ENCODE measurements around the gene DEXI.

DEXI gene

DNA sequence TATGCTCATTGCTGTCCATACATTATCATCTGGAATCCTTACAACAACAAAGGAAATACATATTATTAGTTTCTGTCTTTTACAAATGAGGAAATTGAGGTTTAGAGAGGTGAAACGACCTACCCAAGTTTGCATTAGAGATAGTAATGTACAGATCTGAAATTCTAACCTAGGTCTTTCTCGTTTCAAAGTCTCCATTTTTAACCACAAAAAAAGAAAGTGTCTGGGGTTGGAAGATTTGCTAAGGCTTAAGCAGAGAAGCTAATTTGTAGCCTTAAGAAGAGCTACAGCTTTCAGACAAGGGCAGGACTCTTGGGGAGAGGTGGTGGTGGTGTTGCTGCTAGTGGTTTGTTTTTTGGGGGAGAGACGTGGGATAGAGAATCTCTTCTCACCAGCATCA lies 46.1 kb downstream of the DEXI start:
- no peaks in the 10 kb centered on the region for H3K27me3 Mint-ChIP-seq (ENCODE audit: low read depth)
- no peak for DNase-seq (ENCODE audit: low spot score)
- no peak overlapping the region for H3K4me3 Mint-ChIP-seq
- H3K36me3 Mint-ChIP-seq (ENCODE audit: low read depth): peaks cover 36% of the 10 kb centered on the region
- no peak overlapping the region for H3K27ac Mint-ChIP-seq
- H3K9me3 Mint-ChIP-seq: no peaks in the 10 kb centered on the region
- H3K4me1 Mint-ChIP-seq (ENCODE audit: low read depth): peaks cover 4% of the 10 kb centered on the region

DNA sequence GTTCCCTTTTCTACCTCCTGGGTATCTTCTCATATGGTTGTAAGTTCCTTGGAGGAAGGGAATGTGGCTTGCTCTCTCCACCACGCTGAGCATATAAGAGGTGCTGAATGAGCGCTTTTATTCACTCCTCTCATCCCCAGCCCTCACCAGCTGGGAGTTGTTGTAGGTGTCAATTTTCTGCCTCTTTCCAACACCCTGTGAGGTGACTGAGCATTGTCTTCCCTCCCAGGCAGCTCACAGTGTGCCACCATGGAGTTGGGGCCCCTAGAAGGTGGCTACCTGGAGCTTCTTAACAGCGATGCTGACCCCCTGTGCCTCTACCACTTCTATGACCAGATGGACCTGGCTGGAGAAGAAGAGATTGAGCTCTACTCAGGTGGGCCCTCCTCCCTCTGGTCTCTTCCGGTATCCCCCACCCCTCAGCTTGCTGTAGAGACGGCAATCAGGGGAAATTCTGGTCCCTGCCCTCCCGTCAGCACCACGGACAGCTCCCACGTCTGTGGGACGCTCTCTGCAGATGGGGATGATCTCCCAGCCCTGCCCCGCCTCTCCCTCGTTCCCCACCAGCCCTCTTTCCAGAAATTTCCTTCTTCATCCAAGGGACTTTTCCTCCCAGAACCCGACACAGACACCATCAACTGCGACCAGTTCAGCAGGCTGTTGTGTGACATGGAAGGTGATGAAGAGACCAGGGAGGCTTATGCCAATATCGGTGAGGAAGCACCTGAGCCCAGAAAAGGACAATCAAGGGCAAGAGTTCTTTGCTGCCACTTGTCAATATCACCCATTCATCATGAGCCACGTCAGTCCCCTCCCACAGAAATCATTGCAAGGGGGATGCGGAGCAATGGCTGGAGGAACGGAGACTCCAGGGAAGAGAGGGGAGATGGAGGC lies 47.0 kb downstream of the DEXI start:
- Mint-ChIP-seq H3K4me1 (ENCODE audit: low read depth) (peaks cover 4% of the 10 kb centered on the region), H3K27ac (no peak overlapping the region), H3K36me3 (ENCODE audit: low read depth) (peaks cover 30% of the 10 kb centered on the region), H3K27me3 (ENCODE audit: low read depth) (no peaks in the 10 kb centered on the region), H3K9me3 (no peaks in the 10 kb centered on the region), H3K4me3 (no peak overlapping the region)
- DNase-seq (ENCODE audit: low spot score): no peak

DNA sequence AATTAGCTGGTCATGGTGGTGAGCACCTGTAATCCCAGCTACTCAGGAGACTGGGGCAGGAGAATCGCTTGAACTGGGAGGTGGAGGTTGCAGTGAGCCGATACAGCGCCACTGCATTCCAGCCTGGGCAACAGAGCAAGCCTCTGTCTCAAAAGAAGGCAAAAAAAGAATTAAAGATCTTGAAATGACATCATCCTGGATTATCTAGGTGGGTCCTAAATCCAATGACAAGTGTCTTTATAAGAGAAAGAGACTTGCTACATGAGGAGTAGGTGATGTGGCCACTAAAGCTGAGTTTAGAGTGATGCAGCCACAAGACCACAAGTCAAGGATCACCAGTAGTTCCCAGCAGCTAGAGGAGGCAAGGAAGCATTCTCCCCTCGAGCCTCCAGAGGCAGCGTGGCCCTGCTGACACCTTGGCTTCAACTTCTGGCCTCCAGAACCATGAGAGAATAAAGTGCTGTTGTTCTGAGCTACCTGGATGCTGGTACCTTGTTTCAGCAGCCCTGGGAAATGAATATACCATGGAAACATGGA lies 49.4 kb downstream of the DEXI start:
- no peaks in the 10 kb centered on the region for H3K27me3 Mint-ChIP-seq (ENCODE audit: low read depth)
- H3K9me3 Mint-ChIP-seq: no peaks in the 10 kb centered on the region
- peaks cover 4% of the 10 kb centered on the region for H3K4me1 Mint-ChIP-seq (ENCODE audit: low read depth)
- DNase-seq (ENCODE audit: low spot score): no peak
- H3K27ac Mint-ChIP-seq: no peak overlapping the region
- peaks cover 20% of the 10 kb centered on the region for H3K36me3 Mint-ChIP-seq (ENCODE audit: low read depth)
- H3K4me3 Mint-ChIP-seq: no peak overlapping the region

DNA sequence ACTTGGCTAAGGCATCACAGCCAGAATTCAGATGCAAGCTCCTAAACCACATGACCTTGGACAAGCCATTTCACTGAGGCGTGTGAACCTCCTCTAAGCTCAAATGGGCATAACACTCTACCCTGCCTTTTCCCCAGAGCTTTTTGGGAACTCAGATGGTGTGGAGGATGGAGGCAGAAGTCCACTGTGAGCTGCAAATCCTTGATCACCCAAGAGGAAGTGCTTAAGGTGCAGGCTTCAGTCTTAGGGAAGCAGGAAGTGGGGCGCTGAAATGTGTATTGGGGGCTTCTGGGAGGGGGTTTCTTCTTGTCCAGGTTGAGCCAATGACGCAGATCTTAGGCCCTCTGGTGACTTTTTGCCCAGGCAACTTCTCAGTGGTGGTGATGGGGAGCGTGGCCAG lies 52.4 kb downstream of the DEXI start:
- no peak for DNase-seq (ENCODE audit: low spot score)
- no peaks in the 10 kb centered on the region for H3K9me3 Mint-ChIP-seq
- H3K4me3 Mint-ChIP-seq: no peak overlapping the region
- H3K27me3 Mint-ChIP-seq (ENCODE audit: low read depth): peaks cover 2% of the 10 kb centered on the region
- no peak overlapping the region for H3K27ac Mint-ChIP-seq
- H3K36me3 Mint-ChIP-seq (ENCODE audit: low read depth): peaks cover 9% of the 10 kb centered on the region
- H3K4me1 Mint-ChIP-seq (ENCODE audit: low read depth): peaks cover 13% of the 10 kb centered on the region

DNA sequence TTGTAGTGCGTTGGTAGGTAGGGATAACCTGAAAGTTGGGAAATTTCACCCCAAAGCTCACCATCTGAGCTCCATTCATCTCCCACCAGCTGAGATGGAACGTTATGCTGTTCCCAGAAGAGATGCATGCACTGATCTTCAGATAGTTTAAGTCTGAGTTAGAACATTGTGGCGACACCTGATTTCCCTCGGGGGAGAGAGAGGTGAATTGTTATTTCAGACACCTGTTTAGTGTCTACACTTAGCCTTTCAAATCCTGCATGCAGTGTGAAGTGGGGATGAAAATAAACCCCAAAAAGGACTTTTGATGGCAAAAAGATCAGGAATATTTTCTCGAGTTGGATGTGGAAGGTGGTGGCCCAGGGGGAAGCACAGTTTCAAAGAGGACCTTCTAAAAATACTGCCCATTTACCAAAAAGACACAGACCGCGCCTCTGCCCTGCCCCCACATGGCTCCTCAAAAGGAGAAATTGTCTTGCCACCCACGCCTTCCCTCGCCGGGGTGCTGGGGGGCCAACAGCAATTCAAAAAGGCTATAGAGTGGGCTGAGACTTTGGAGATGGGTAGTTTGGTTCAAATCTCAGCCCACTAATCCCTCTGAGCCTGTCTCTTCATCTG lies 53.8 kb downstream of the DEXI start:
- peaks cover 19% of the 10 kb centered on the region for H3K36me3 Mint-ChIP-seq (ENCODE audit: low read depth)
- no peak overlapping the region for H3K4me3 Mint-ChIP-seq
- H3K27ac Mint-ChIP-seq: no peak overlapping the region
- H3K27me3 Mint-ChIP-seq (ENCODE audit: low read depth): peaks cover 6% of the 10 kb centered on the region
- no peak for DNase-seq (ENCODE audit: low spot score)
- peaks cover 16% of the 10 kb centered on the region for H3K4me1 Mint-ChIP-seq (ENCODE audit: low read depth)
- no peaks in the 10 kb centered on the region for H3K9me3 Mint-ChIP-seq

DNA sequence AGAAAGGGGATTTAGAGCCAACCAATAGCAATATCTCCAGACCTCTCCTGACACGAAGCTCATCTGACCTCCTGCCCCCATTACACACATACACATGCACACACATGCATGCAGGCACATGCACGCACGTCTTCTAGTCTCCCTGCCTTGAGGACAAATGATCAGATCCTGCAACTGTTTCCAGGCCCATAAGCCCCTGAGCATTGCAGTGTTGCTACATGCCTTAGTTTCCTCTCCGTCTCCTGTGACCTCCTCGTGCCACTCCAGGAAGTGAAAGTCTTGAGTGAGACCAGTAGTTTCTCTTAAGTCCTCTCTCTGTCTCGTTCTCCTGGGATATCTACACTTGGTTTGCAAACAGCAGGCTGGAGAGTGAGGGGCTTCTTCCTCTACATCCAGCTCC lies 57.0 kb downstream of the DEXI start:
- Mint-ChIP-seq H3K27me3 (ENCODE audit: low read depth) (peaks cover 7% of the 10 kb centered on the region), H3K36me3 (ENCODE audit: low read depth) (peaks cover 28% of the 10 kb centered on the region), H3K27ac (no peak overlapping the region), H3K4me3 (no peak overlapping the region), H3K4me1 (ENCODE audit: low read depth) (peaks cover 31% of the 10 kb centered on the region), H3K9me3 (no peaks in the 10 kb centered on the region)
- DNase-seq (ENCODE audit: low spot score): no peak

DNA sequence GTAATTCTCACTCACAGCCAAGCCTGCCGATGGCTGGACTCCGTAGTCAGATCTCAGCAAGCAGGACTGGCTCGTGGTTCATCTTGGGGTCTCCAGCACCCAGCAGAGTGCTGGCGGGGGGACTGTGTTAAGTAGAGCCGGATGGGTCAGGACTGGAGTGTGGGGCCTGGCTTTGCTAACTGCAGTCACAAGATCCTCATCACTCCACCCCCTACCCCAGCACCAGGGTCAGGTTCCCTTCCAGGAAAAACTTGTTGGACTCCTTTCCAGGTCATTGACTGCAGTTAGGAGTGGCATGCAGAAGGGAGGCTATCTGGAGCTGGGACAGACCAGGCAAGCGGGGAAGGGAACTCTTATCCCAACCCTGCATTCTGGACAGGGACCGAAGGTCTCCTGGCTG lies 59.3 kb downstream of the DEXI start:
- peaks cover 44% of the 10 kb centered on the region for H3K4me1 Mint-ChIP-seq (ENCODE audit: low read depth)
- DNase-seq (ENCODE audit: low spot score): no peak
- no peak overlapping the region for H3K27ac Mint-ChIP-seq
- H3K27me3 Mint-ChIP-seq (ENCODE audit: low read depth): peaks cover 14% of the 10 kb centered on the region
- no peaks in the 10 kb centered on the region for H3K9me3 Mint-ChIP-seq
- no peak overlapping the region for H3K4me3 Mint-ChIP-seq
- H3K36me3 Mint-ChIP-seq (ENCODE audit: low read depth): peaks cover 30% of the 10 kb centered on the region

DNA sequence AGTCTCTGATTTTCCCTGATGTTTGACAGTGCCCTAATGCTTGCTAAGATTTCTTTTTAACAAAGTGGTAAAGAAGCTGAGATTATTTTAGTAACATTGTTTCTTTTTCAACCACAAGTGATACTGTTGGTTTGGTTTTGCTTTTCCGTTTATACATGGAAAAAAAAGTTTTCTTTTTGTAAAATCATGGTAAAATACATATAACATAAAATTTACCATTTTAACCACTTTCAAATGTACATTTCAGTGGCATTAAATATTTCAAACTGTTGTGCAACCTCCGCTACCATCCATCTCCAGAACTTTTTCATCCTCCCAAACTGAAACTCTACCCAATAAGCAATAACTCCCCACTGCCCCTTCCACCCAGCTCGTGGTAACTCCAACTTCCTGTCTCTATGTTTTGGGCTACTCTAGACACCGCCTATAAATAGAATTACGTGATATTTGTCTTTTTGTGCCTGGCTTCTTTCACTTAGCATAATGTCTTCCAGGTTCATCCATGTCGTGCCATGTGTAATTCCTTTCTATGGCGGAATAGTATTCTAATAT lies 60.7 kb downstream of the DEXI start:
- Mint-ChIP-seq H3K4me3 (peak overlapping the region; percentile 93), H3K4me1 (ENCODE audit: low read depth) (peaks cover 52% of the 10 kb centered on the region), H3K27me3 (ENCODE audit: low read depth) (peaks cover 12% of the 10 kb centered on the region), H3K36me3 (ENCODE audit: low read depth) (peaks cover 26% of the 10 kb centered on the region), H3K9me3 (no peaks in the 10 kb centered on the region), H3K27ac (peak overlapping the region; percentile 67)
- DNase-seq (ENCODE audit: low spot score): no peak

DNA sequence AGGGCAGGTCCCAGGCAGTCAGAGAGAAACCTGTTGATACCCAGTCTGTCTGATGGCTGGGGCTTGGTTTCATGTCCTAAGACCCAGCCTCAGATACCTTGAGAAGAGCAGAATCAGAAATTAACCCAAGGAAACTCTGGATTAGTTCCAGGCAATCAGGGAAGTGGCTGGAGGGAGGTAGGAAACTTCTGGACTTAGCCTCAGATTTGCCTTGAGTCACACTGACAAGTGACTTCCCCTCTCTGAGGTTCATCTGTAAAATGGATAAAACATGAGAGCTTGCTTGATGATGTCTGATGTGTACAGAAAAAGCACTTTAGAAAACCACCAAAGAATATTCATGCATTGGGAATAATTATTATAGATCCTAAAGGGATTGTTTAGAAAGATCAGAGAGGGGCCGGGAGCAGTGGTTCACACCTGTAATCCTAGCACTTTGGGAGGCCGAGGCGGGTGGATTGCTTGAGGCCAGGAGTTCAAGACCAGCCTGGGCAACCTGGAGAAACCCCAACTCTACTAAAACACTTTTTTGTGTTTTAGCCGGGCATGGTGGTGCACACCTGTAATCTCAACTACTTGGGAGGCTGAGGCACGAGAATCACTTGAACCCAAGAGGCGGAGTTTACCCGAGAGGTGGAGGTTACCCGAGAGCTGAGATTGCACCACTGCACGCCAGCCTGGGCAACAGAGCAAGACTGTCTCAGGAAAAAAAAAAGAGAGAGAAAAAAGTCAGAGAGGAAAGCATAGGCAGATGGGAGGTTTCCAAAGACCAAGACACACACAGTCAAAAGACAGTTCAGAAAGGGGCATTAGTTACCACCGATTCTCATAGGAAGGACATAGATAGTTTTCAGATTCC lies 61.4 kb downstream of the DEXI start:
- peaks cover 58% of the 10 kb centered on the region for H3K4me1 Mint-ChIP-seq (ENCODE audit: low read depth)
- H3K4me3 Mint-ChIP-seq: peak overlapping the region; percentile 93
- H3K9me3 Mint-ChIP-seq: no peaks in the 10 kb centered on the region
- H3K27me3 Mint-ChIP-seq (ENCODE audit: low read depth): peaks cover 12% of the 10 kb centered on the region
- H3K36me3 Mint-ChIP-seq (ENCODE audit: low read depth): peaks cover 26% of the 10 kb centered on the region
- peak overlapping the region; percentile 28 for H3K27ac Mint-ChIP-seq
- DNase-seq (ENCODE audit: low spot score): no peak

DNA sequence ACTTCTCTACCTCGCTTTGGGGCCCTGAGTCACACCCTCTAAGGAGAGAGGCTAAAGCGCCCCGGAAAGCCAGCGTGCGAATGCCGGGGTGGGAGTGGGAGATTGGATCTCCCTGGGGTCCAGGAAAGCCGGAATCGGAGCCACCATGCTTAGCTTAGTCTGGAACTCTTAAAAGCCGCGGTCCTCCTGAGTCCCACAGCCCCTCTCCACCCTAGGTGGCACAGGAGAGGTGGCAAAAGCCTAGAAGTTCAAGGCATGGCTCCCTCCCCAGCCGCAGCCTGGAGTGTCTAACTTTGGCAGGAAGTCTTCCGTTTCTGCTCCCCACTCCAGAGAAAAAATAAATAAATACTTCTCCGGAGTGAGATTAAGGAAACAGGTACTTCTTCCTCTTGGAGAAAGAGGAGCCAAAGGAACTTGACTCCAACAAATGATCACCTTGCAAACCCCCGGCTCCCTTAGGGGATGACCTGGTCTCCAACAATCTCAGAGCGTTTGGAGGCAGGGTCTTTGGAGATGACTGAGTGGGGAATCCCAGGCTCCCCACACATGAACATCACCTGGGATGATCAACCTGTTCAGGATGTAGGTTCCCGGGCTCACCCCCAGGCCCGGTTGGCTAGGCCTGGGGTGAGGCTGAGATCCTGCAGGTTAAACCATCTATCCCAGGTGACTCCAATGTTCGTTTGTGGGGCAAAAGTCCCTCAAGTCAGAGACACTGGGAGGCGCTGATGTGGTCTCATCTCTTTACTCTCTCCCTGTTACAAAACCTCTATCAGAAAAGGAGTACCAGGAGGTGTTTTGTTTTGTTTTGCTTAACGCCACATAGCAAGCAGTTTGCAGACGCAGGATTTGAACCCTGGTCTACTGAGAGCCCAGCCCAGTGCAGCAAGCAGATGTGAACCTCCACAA lies 62.3 kb downstream of the DEXI start:
- peaks cover 26% of the 10 kb centered on the region for H3K36me3 Mint-ChIP-seq (ENCODE audit: low read depth)
- DNase-seq (ENCODE audit: low spot score): no peak
- peaks cover 63% of the 10 kb centered on the region for H3K4me1 Mint-ChIP-seq (ENCODE audit: low read depth)
- peak overlapping the region; percentile 93 for H3K4me3 Mint-ChIP-seq
- no peaks in the 10 kb centered on the region for H3K9me3 Mint-ChIP-seq
- no peak overlapping the region for H3K27ac Mint-ChIP-seq
- H3K27me3 Mint-ChIP-seq (ENCODE audit: low read depth): peaks cover 15% of the 10 kb centered on the region

Data from T-helper 2 cell treated with Interferon-gamma antibody and Interleukin-4, amounts not matched to agents 5 μg/mL and 100 μg/mL, for 36 hours (primary cell).